Trophoblast cell (in vitro differentiated cells and primary cell): ENCODE measurements around the gene CNN3.

Experiments used
- DNase-seq, 2 donors: peaks; one replicate each; pipeline ENCODE4 v3.0.0-alpha.2; 2016
- H2AFZ ChIP-seq: 2 replicates; pipeline ENCODE4 v1.6.1; 2013; ENCODE audit warnings: low read length, moderate library complexity, mild to moderate bottlenecking; ENCODE audit not compliant: insufficient read depth, poor library complexity
- H2AK5ac ChIP-seq: 2 replicates; pipeline ENCODE4 v1.6.1; 2013; ENCODE audit warnings: mild to moderate bottlenecking, low read length
- H2BK120ac ChIP-seq: 2 replicates; pipeline ENCODE4 v1.6.1; 2013; ENCODE audit warnings: low read length, mild to moderate bottlenecking, moderate library complexity; ENCODE audit not compliant: insufficient read depth, poor library complexity
- H2BK12ac ChIP-seq: 2 replicates; pipeline ENCODE4 v1.6.1; 2013; ENCODE audit warnings: mild to moderate bottlenecking, low read length, moderate library complexity
- H2BK5ac ChIP-seq: 2 replicates; pipeline ENCODE4 v1.6.1; 2013; ENCODE audit warnings: low read length, low read depth, moderate library complexity, mild to moderate bottlenecking; ENCODE audit not compliant: poor library complexity
- H3K14ac ChIP-seq: 2 replicates; pipeline ENCODE4 v1.6.1; 2013; ENCODE audit warnings: mild to moderate bottlenecking, low read length
- H3K18ac ChIP-seq: 2 replicates; pipeline ENCODE4 v1.6.1; 2013; ENCODE audit warnings: mild to moderate bottlenecking, low read length
- H3K23ac ChIP-seq: 2 replicates; pipeline ENCODE4 v1.6.1; 2013; ENCODE audit warnings: low read length
- H3K27ac ChIP-seq: 2 replicates; pipeline ENCODE4 v1.5.1; 2013; ENCODE audit warnings: low read depth, mild to moderate bottlenecking, inconsistent platforms, low read length, moderate library complexity
- H3K27me3 ChIP-seq: 2 replicates; pipeline ENCODE4 v1.6.1; 2013; ENCODE audit warnings: inconsistent platforms, mild to moderate bottlenecking, low read length, moderate library complexity; ENCODE audit not compliant: insufficient read depth
- H3K36me3 ChIP-seq, 2 experiments: 1 replicate in 1 of 2; 2 replicates in 1 of 2; pipeline ENCODE4 v1.6.1; 2013; ENCODE audit warnings: low read length in 2 of 2, mild to moderate bottlenecking in 2 of 2, moderate library complexity in 1 of 2; ENCODE audit not compliant: insufficient read depth in 2 of 2, control insufficient read depth in 1 of 2
- H3K4ac ChIP-seq: 2 replicates; pipeline ENCODE4 v1.6.1; 2013; ENCODE audit warnings: low read depth, mild to moderate bottlenecking, low read length, moderate library complexity
- H3K4me1 ChIP-seq, 2 experiments: 1 replicate in 1 of 2; 2 replicates in 1 of 2; pipeline ENCODE4 v1.6.1; 2013; ENCODE audit warnings: low read length in 2 of 2, mild to moderate bottlenecking in 2 of 2, moderate library complexity in 1 of 2; ENCODE audit not compliant: insufficient read depth in 2 of 2, control insufficient read depth in 1 of 2
- H3K4me2 ChIP-seq: 2 replicates; pipeline ENCODE4 v1.6.1; 2013; ENCODE audit warnings: inconsistent platforms, mild to moderate bottlenecking, low read length, moderate library complexity
- H3K4me3 ChIP-seq: 2 replicates; pipeline ENCODE4 v1.5.1; 2013; ENCODE audit warnings: mild to moderate bottlenecking, low read depth, low read length, inconsistent platforms
- H3K79me1 ChIP-seq: one replicate; pipeline ENCODE4 v1.6.1; 2013; ENCODE audit warnings: low read length
- H3K79me2 ChIP-seq: 2 replicates; pipeline ENCODE4 v1.6.1; 2013; ENCODE audit warnings: low read length, mild to moderate bottlenecking; ENCODE audit not compliant: control insufficient read depth, insufficient read depth, poor library complexity
- H3K9ac ChIP-seq: 2 replicates; pipeline ENCODE4 v1.6.1; 2013; ENCODE audit warnings: mild to moderate bottlenecking, low read length
- H3K9me3 ChIP-seq: 2 replicates; pipeline ENCODE4 v1.6.1; 2013; ENCODE audit warnings: low read depth, mild to moderate bottlenecking, control low read depth, inconsistent platforms, low read length; ENCODE audit not compliant: insufficient read depth
- H4K12ac ChIP-seq: 2 replicates; pipeline ENCODE4 v1.6.1; 2013; ENCODE audit warnings: low read depth, mild to moderate bottlenecking, low read length, moderate library complexity
- H4K8ac ChIP-seq: 2 replicates; pipeline ENCODE4 v1.6.1; 2013; ENCODE audit warnings: low read depth, mild to moderate bottlenecking, low read length, moderate library complexity
- H4K91ac ChIP-seq: one replicate; pipeline ENCODE4 v1.6.1; 2013; ENCODE audit warnings: low read depth, mild to moderate bottlenecking, low read length, moderate library complexity
- WGBS: extraction: QIAGEN DNeasy Blood & Tissue Kit; methylation state at CpG from one replicate; pipeline ENCODE4 v1.1.7; 2013; ENCODE audit warnings: missing lambda C conversion rate; ENCODE audit not compliant: insufficient read length, insufficient coverage; ENCODE audit errors: extremely low coverage; 5-methylcytosine and 5-hydroxymethylcytosine counted together

The CNN3 gene

GRCh38 chr1:94926126-94926914 lies 590 bp downstream of the CNN3 start:
- peak overlapping the region; percentile 49 for H4K12ac ChIP-seq
- H4K91ac ChIP-seq = peak overlapping the region; percentile 94
- H3K79me2 ChIP-seq = peaks cover 30% of the 10 kb centered on the region
- peak overlapping the region; percentile 87 for H3K4me2 ChIP-seq
- H2BK120ac ChIP-seq = peak overlapping the region; percentile 89
- peak overlapping the region; percentile 95 for H3K4me3 ChIP-seq
- peak overlapping the region; percentile 51 for H2BK12ac ChIP-seq
- peak overlapping the region; percentile 91 for H4K8ac ChIP-seq
- peak overlapping the region; percentile 99 for H2AK5ac ChIP-seq
- H3K9me3 ChIP-seq = no peaks in the 10 kb centered on the region
- H3K14ac ChIP-seq = peak overlapping the region; percentile 85
- peak overlapping the region; percentile 96 for H2AFZ ChIP-seq
- peak overlapping the region; percentile 100 for H2BK5ac ChIP-seq
- peak overlapping the region; percentile 56 for H3K23ac ChIP-seq
- peak in 1 of 2 donors; percentile 35 for DNase-seq
- H3K36me3 ChIP-seq = peaks cover 0 to 4% of the 10 kb centered on the region in 2 experiments
- H3K27me3 ChIP-seq = peaks cover 2% of the 10 kb centered on the region
- H3K9ac ChIP-seq = peak overlapping the region; percentile 98
- H3K4ac ChIP-seq = peak overlapping the region; percentile 87
- no CpG with 5 or more reads among the region's 78 CpGs for WGBS
- H3K4me1 ChIP-seq = peaks cover 20 to 22% of the 10 kb centered on the region in 2 experiments
- H3K18ac ChIP-seq = peak overlapping the region; percentile 92
- H3K27ac ChIP-seq = peak overlapping the region; percentile 94
- H3K79me1 ChIP-seq = peaks cover 21% of the 10 kb centered on the region

- DNase-seq = peak; percentile 20 to 34
- peak overlapping the region; percentile 85 for H3K14ac ChIP-seq
- H3K27ac ChIP-seq = peak overlapping the region; percentile 94
- peak overlapping the region; percentile 13 for H2BK12ac ChIP-seq
- H3K36me3 ChIP-seq = peaks cover 0 to 4% of the 10 kb centered on the region in 2 experiments
- H2BK120ac ChIP-seq = peak overlapping the region; percentile 89
- H2AK5ac ChIP-seq = no peak overlapping the region
- H2BK5ac ChIP-seq = peak overlapping the region; percentile 100
- H3K4me2 ChIP-seq = peak overlapping the region; percentile 87
- no CpG with 5 or more reads among the region's 23 CpGs for WGBS
- H2AFZ ChIP-seq = peak overlapping the region; percentile 37
- peaks cover 34% of the 10 kb centered on the region for H3K79me2 ChIP-seq
- H3K4me3 ChIP-seq = peak overlapping the region; percentile 95
- peaks cover 18 to 25% of the 10 kb centered on the region in 2 experiments for H3K4me1 ChIP-seq
- peak overlapping the region; percentile 91 for H4K8ac ChIP-seq
- H3K79me1 ChIP-seq = peaks cover 21% of the 10 kb centered on the region
- H3K4ac ChIP-seq = peak overlapping the region; percentile 87
- H3K23ac ChIP-seq = no peak overlapping the region
- peak overlapping the region; percentile 94 for H4K91ac ChIP-seq
- peak overlapping the region; percentile 49 for H4K12ac ChIP-seq
- H3K27me3 ChIP-seq = no peaks in the 10 kb centered on the region
- H3K9me3 ChIP-seq = no peaks in the 10 kb centered on the region
- peak overlapping the region; percentile 92 for H3K18ac ChIP-seq
- peak overlapping the region; percentile 98 for H3K9ac ChIP-seq
Observed at GRCh38 chr1:94925561-94926125, 1.3 kb downstream of the CNN3 start.

- Histone ChIP-seq H3K23ac (no peak overlapping the region), H3K4me3 (peak overlapping the region; percentile 33), H3K4me2 (peak overlapping the region; percentile 87), H3K14ac (no peak overlapping the region), H3K79me1 (peaks cover 21% of the 10 kb centered on the region), H3K79me2 (peaks cover 36% of the 10 kb centered on the region), H3K4me1 (peaks cover 18 to 27% of the 10 kb centered on the region in 2 experiments), H3K27ac (peak overlapping the region; percentile 94), H3K36me3 (peaks cover 0 to 5% of the 10 kb centered on the region in 2 experiments), H2BK5ac (no peak overlapping the region), H2AFZ (no peak overlapping the region), H2BK12ac (no peak overlapping the region), H3K9me3 (no peaks in the 10 kb centered on the region), H3K9ac (peak overlapping the region; percentile 71), H4K8ac (no peak overlapping the region), H4K12ac (no peak overlapping the region), H3K4ac (peak overlapping the region; percentile 22), H2AK5ac (no peak overlapping the region), H3K18ac (no peak overlapping the region), H3K27me3 (no peaks in the 10 kb centered on the region), H4K91ac (no peak overlapping the region), H2BK120ac (no peak overlapping the region)
- WGBS = no CpG with 5 or more reads among the region's 2 CpGs
- DNase-seq = no peak
Observed at GRCh38 chr1:94925004-94925403, 1.9 kb downstream of the CNN3 start.

GRCh38 chr1:94922761-94923331 lies 4.1 kb downstream of the CNN3 start:
- H3K36me3 ChIP-seq = peaks cover 0 to 6% of the 10 kb centered on the region in 2 experiments
- peaks cover 46% of the 10 kb centered on the region for H3K79me2 ChIP-seq
- WGBS = no CpG with 5 or more reads among the region's 8 CpGs
- H2BK12ac ChIP-seq = no peak overlapping the region
- DNase-seq = peak in 1 of 2 donors; percentile 12
- H4K91ac ChIP-seq = no peak overlapping the region
- no peak overlapping the region for H2AK5ac ChIP-seq
- H3K9ac ChIP-seq = no peak overlapping the region
- no peak overlapping the region for H3K14ac ChIP-seq
- H3K4ac ChIP-seq = peak overlapping the region; percentile 96
- no peak overlapping the region for H3K18ac ChIP-seq
- H4K8ac ChIP-seq = no peak overlapping the region
- H3K79me1 ChIP-seq = peaks cover 18% of the 10 kb centered on the region
- peaks cover 12 to 24% of the 10 kb centered on the region in 2 experiments for H3K4me1 ChIP-seq
- no peak overlapping the region for H2AFZ ChIP-seq
- no peaks in the 10 kb centered on the region for H3K27me3 ChIP-seq
- no peak overlapping the region for H3K4me3 ChIP-seq
- no peak overlapping the region for H2BK120ac ChIP-seq
- no peaks in the 10 kb centered on the region for H3K9me3 ChIP-seq
- no peak overlapping the region for H3K23ac ChIP-seq
- no peak overlapping the region for H4K12ac ChIP-seq
- peak overlapping the region; percentile 39 for H3K4me2 ChIP-seq
- H2BK5ac ChIP-seq = no peak overlapping the region
- H3K27ac ChIP-seq = no peak overlapping the region
